ENCODE data around the gene MOB3A.

The MOB3A gene

GRCh38 chr19:2046046-2046907 lies 49.8 kb downstream of the MOB3A start:
- no peak overlapping the region for H3K4me3 ChIP-seq (ENCODE audit: low read depth, low read length)
- peaks cover 29% of the 10 kb centered on the region for H3K4me1 ChIP-seq (ENCODE audit: control insufficient read depth, insufficient read depth, low read length)
- H3K27me3 ChIP-seq (ENCODE audit: control insufficient read depth, insufficient read depth, low read length) = no peaks in the 10 kb centered on the region
- no peak overlapping the region for H3K9ac ChIP-seq (ENCODE audit: low read length)
- H3K27ac ChIP-seq (ENCODE audit: low read depth, low read length) = no peak overlapping the region
- H3K9me3 ChIP-seq (ENCODE audit: control insufficient read depth, insufficient read depth, low read depth, low read length) = no peaks in the 10 kb centered on the region
- peaks cover 49% of the 10 kb centered on the region for H3K36me3 ChIP-seq (ENCODE audit: control insufficient read depth, insufficient read depth, low read length)

DNA sequence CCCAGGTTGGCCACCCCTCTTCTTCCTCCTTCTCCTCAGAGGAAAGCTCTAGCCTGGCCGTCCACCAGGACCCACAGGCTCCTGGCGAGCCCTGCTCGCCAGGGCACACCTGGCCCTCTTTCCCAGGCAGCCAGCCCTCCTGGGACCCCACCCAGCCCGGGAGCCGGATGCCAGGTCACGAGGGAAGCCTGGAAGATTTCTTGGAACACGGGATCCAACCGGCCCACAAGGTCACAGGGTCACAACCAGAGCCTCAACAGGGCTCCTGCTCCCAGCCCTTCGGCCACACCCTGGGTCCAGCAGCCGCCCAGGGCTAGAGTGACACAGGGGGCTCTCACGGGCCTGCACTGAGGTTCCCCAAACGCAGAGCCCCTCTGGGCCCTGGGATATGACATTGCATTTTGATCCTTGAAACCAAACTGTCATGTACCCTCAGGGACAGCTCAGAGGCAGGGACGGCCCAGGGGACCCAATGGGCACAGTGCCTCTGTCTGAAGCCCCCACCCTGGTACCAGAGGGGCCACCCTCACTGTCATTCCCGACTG lies 50.6 kb downstream of the MOB3A start:
- Histone ChIP-seq H3K36me3 (ENCODE audit: control insufficient read depth, insufficient read depth, low read length) (peaks cover 56% of the 10 kb centered on the region), H3K4me1 (ENCODE audit: control insufficient read depth, insufficient read depth, low read length) (peaks cover 29% of the 10 kb centered on the region), H3K9ac (ENCODE audit: low read length) (no peak overlapping the region), H3K27ac (ENCODE audit: low read depth, low read length) (no peak overlapping the region), H3K27me3 (ENCODE audit: control insufficient read depth, insufficient read depth, low read length) (no peaks in the 10 kb centered on the region), H3K9me3 (ENCODE audit: control insufficient read depth, insufficient read depth, low read depth, low read length) (no peaks in the 10 kb centered on the region), H3K4me3 (ENCODE audit: low read depth, low read length) (no peak overlapping the region)

DNA sequence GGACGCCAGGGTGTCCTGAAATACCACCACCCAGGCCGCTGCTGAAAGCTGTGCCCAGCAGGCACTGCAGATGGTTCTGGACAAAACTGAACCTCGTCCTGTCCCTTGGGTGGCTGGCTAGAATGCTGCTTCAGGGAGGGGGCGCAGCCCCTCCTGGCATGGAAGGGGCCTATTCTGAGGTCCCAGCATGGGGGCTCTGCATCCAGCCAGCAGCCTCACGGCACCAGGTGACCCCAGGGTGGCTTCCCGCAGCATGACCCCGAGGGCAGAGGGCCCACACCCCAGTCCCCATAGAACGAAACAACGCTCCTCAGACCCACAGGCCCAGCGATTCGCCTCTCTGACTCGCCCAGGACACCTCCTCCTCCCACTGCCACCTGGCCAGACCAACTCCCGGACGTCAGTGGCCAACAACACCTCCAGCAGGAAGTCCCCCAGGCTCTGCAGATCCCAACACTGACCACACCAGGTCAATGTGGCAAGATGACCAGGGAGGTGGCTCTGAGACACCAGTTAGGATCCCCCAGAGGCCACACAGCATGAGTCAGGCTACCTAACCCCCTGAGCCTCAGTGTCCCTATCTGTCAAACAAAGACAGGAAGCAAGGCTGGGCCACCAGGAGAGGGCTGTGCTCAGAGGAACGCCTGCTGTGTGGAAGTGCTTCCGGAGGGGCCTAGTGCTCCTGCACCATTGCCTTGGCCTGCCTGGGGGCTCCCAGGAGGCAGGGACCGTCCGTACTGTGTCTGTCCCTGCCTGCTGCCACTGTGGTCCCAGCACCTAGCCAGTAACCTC lies 51.2 kb downstream of the MOB3A start:
- peaks cover 26% of the 10 kb centered on the region for H3K4me1 ChIP-seq (ENCODE audit: control insufficient read depth, insufficient read depth, low read length)
- no peak overlapping the region for H3K4me3 ChIP-seq (ENCODE audit: low read depth, low read length)
- no peaks in the 10 kb centered on the region for H3K9me3 ChIP-seq (ENCODE audit: control insufficient read depth, insufficient read depth, low read depth, low read length)
- H3K9ac ChIP-seq (ENCODE audit: low read length) = no peak overlapping the region
- no peaks in the 10 kb centered on the region for H3K27me3 ChIP-seq (ENCODE audit: control insufficient read depth, insufficient read depth, low read length)
- H3K27ac ChIP-seq (ENCODE audit: low read depth, low read length) = no peak overlapping the region
- H3K36me3 ChIP-seq (ENCODE audit: control insufficient read depth, insufficient read depth, low read length) = peaks cover 63% of the 10 kb centered on the region

DNA sequence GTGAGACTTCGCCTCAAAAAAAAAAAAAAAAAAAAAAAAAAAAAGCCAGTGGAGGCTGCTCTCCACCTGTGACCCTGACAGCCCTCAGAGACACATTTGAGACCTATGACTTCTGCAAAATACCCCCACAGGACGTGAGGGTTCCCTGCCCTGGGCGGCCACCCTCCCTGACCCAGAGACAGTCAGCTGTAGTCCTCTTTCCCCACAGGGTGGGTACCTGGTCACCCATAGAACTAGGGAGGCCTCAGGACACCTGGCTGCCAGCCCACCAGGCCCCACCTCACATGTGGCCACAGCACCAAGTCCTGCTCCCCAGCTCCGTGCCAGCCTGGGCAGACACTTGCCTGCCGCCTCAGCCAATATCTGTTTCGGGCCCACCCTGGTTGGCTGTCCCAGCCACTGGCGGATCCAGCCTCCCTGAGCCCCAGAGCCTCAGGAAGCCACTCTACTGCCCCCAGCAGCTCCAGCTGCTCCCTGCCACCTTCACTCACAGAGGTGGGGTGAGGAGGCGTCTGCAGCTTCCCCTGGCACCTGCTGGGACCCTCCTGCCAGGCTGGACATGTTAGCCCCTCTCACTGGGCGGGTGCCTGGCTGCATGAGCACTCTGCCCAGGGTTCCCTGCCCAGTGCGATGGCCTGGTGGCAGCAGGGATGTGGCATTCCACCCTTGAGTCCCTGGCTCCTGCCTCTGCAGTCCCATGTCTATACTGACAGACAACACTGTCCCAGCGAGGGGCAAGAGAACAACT lies 52.0 kb downstream of the MOB3A start:
- no peak overlapping the region for H3K9ac ChIP-seq (ENCODE audit: low read length)
- peaks cover 63% of the 10 kb centered on the region for H3K36me3 ChIP-seq (ENCODE audit: control insufficient read depth, insufficient read depth, low read length)

GRCh38 chr19:2043251-2043641 lies 52.9 kb downstream of the MOB3A start:
- Histone ChIP-seq H3K9ac (ENCODE audit: low read length) (no peak overlapping the region), H3K36me3 (ENCODE audit: control insufficient read depth, insufficient read depth, low read length) (peaks cover 61% of the 10 kb centered on the region), H3K9me3 (ENCODE audit: control insufficient read depth, insufficient read depth, low read depth, low read length) (no peaks in the 10 kb centered on the region), H3K27me3 (ENCODE audit: control insufficient read depth, insufficient read depth, low read length) (no peaks in the 10 kb centered on the region), H3K27ac (ENCODE audit: low read depth, low read length) (no peak overlapping the region), H3K4me1 (ENCODE audit: control insufficient read depth, insufficient read depth, low read length) (peaks cover 16% of the 10 kb centered on the region), H3K4me3 (ENCODE audit: low read depth, low read length) (no peak overlapping the region)

More for the DNA sequence above, 52.0 kb downstream of the MOB3A start:
- no peaks in the 10 kb centered on the region for H3K27me3 ChIP-seq (ENCODE audit: control insufficient read depth, insufficient read depth, low read length)
- H3K4me1 ChIP-seq (ENCODE audit: control insufficient read depth, insufficient read depth, low read length) = peaks cover 20% of the 10 kb centered on the region
- H3K4me3 ChIP-seq (ENCODE audit: low read depth, low read length) = no peak overlapping the region
- H3K9me3 ChIP-seq (ENCODE audit: control insufficient read depth, insufficient read depth, low read depth, low read length) = no peaks in the 10 kb centered on the region
- no peak overlapping the region for H3K27ac ChIP-seq (ENCODE audit: low read depth, low read length)

GRCh38 chr19:2042485-2043250 lies 53.5 kb downstream of the MOB3A start:
- Histone ChIP-seq H3K4me1 (ENCODE audit: control insufficient read depth, insufficient read depth, low read length) (peaks cover 16% of the 10 kb centered on the region), H3K27ac (ENCODE audit: low read depth, low read length) (peak overlapping the region; percentile 91), H3K27me3 (ENCODE audit: control insufficient read depth, insufficient read depth, low read length) (no peaks in the 10 kb centered on the region), H3K9ac (ENCODE audit: low read length) (peak overlapping the region; percentile 63), H3K36me3 (ENCODE audit: control insufficient read depth, insufficient read depth, low read length) (peaks cover 61% of the 10 kb centered on the region), H3K9me3 (ENCODE audit: control insufficient read depth, insufficient read depth, low read depth, low read length) (no peaks in the 10 kb centered on the region), H3K4me3 (ENCODE audit: low read depth, low read length) (peak overlapping the region; percentile 48)

DNA sequence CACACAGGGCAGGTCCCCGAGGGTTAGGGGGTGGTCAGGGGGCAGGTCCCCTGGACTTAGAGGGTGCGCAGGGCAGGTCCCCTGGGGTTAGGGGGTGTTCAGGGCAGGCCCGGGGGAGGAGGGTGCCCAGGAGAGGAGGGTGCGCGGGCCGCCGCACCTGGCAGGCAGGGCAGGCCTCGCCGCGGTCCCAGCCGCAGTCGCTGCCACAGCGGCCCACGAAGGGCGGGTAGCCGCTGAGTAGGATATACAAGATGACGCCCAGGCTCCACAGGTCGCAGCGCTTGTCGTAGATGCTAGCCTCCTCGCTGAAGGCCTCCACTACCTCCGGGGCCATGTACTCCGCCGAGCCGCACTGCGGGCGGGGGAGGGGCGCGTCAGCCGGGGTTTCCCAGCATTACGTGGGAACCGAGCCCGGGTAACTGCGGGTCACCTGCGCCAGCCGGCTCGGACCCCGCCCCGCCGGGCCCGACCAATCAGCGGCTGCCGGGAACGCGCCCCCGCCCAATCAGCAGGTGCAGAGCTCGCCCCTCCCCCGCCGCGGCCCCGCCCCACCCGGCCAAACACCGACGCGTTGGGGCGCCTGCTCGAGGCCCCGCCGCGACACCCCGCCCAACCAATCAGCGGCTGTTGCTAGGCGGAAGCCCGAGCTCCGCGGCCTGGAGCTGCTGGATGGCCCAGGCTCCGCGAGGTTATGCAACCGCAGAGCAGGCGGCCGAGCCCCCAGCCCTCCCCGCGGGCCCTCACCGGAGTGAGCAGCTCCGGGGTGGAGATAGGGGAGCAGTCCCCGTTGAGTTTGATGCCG lies 54.2 kb downstream of the MOB3A start:
- H3K9ac ChIP-seq (ENCODE audit: low read length) = peak overlapping the region; percentile 63
- H3K36me3 ChIP-seq (ENCODE audit: control insufficient read depth, insufficient read depth, low read length) = peaks cover 60% of the 10 kb centered on the region
- peak overlapping the region; percentile 48 for H3K4me3 ChIP-seq (ENCODE audit: low read depth, low read length)
- H3K4me1 ChIP-seq (ENCODE audit: control insufficient read depth, insufficient read depth, low read length) = peaks cover 16% of the 10 kb centered on the region
- no peaks in the 10 kb centered on the region for H3K9me3 ChIP-seq (ENCODE audit: control insufficient read depth, insufficient read depth, low read depth, low read length)
- no peaks in the 10 kb centered on the region for H3K27me3 ChIP-seq (ENCODE audit: control insufficient read depth, insufficient read depth, low read length)
- peak overlapping the region; percentile 91 for H3K27ac ChIP-seq (ENCODE audit: low read depth, low read length)

- Histone ChIP-seq H3K27me3 (ENCODE audit: control insufficient read depth, insufficient read depth, low read length) (no peaks in the 10 kb centered on the region), H3K9ac (ENCODE audit: low read length) (no peak overlapping the region), H3K4me1 (ENCODE audit: control insufficient read depth, insufficient read depth, low read length) (peaks cover 16% of the 10 kb centered on the region), H3K4me3 (ENCODE audit: low read depth, low read length) (peak overlapping the region; percentile 44), H3K27ac (ENCODE audit: low read depth, low read length) (peak overlapping the region; percentile 60; the same call in 1 of the 2 replicates), H3K9me3 (ENCODE audit: control insufficient read depth, insufficient read depth, low read depth, low read length) (peaks cover 2% of the 10 kb centered on the region; the same call in 1 of the 2 replicates), H3K36me3 (ENCODE audit: control insufficient read depth, insufficient read depth, low read length) (peaks cover 55% of the 10 kb centered on the region)
Observed at GRCh38 chr19:2041433-2041682, 54.8 kb downstream of the MOB3A start.

- H3K27ac ChIP-seq (ENCODE audit: low read depth, low read length) = peak overlapping the region; percentile 60; the same call in 1 of the 2 replicates
- H3K9me3 ChIP-seq (ENCODE audit: control insufficient read depth, insufficient read depth, low read depth, low read length) = peaks cover 6% of the 10 kb centered on the region
- no peak overlapping the region for H3K4me3 ChIP-seq (ENCODE audit: low read depth, low read length)
- H3K4me1 ChIP-seq (ENCODE audit: control insufficient read depth, insufficient read depth, low read length) = peaks cover 16% of the 10 kb centered on the region
- H3K36me3 ChIP-seq (ENCODE audit: control insufficient read depth, insufficient read depth, low read length) = peaks cover 50% of the 10 kb centered on the region
- no peak overlapping the region for H3K9ac ChIP-seq (ENCODE audit: low read length)
- no peaks in the 10 kb centered on the region for H3K27me3 ChIP-seq (ENCODE audit: control insufficient read depth, insufficient read depth, low read length)
Observed at GRCh38 chr19:2040647-2041432, 55.3 kb downstream of the MOB3A start.
